ENCODE data around the gene FRMD3.

DNA sequence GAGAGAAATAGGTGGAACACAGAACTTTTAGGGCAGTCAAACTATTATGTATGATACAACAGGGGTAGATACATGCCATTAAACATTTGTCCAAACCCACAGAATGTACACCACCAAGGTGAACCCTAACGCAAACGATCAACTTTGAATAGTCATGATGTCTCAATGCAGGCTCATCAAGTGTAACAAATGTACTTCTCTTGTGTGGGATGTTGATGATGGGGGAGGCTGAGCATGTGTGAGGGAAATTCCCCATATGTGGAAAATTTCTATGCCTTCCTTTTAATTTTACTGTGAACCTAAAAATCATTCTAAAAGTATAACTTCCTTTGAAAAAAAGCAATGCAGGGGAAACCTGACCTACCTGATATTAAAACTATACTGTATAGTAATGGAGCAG lies 273.9 kb downstream of the FRMD3 start:
- TF ChIP-seq, protein P1, sequence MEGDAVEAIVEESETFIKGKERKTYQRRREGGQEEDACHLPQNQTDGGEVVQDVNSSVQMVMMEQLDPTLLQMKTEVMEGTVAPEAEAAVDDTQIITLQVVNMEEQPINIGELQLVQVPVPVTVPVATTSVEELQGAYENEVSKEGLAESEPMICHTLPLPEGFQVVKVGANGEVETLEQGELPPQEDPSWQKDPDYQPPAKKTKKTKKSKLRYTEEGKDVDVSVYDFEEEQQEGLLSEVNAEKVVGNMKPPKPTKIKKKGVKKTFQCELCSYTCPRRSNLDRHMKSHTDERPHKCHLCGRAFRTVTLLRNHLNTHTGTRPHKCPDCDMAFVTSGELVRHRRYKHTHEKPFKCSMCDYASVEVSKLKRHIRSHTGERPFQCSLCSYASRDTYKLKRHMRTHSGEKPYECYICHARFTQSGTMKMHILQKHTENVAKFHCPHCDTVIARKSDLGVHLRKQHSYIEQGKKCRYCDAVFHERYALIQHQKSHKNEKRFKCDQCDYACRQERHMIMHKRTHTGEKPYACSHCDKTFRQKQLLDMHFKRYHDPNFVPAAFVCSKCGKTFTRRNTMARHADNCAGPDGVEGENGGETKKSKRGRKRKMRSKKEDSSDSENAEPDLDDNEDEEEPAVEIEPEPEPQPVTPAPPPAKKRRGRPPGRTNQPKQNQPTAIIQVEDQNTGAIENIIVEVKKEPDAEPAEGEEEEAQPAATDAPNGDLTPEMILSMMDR (conservative IDR thresholded peaks at IDR 0.05): no peak
- TF ChIP-seq EZH2 (IDR thresholded peaks at IDR 0.05; ENCODE audit: low read depth): no peak
